Measurements from ENCODE around the gene RHOBTB3.
"Not testable (repeated sequence)": the region's sequence is repeated elsewhere in the genome, so short reads cannot be mapped to it uniquely, and the experiment has no call there.

RHOBTB3 gene

GRCh38 chr5:95822043-95822541, 91.0 kb downstream of the RHOBTB3 start:
- no peak for FAIRE-seq

- FAIRE-seq, result no peak
These were observed 91.5 kb downstream of the RHOBTB3 start, which contains the start of gene GLRX for GRCh38 chr5:95822542-95823181. Gene GLRX (minus strand): TSS chr5:95822726. CDS start chr5:95822662, 64 bp downstream.

- FAIRE-seq, result no peak
These were observed 92.1 kb downstream of the RHOBTB3 start for GRCh38 chr5:95823218-95823737.

- FAIRE-seq, result no peak
These were observed 92.8 kb downstream of the RHOBTB3 start for GRCh38 chr5:95823738-95824609.

- no peak for FAIRE-seq
These were observed 93.6 kb downstream of the RHOBTB3 start for GRCh38 chr5:95824747-95825146.

GRCh38 chr5:95825495-95825894, 94.4 kb downstream of the RHOBTB3 start:
- no peak for FAIRE-seq

- FAIRE-seq, result no peak
These were observed 96.1 kb downstream of the RHOBTB3 start for GRCh38 chr5:95826949-95827891.

- FAIRE-seq, result no peak
These were observed 96.7 kb downstream of the RHOBTB3 start for GRCh38 chr5:95827892-95828246.

- FAIRE-seq, result no peak
These were observed 99.1 kb downstream of the RHOBTB3 start for GRCh38 chr5:95830226-95830625.

GRCh38 chr5:95832664-95833063, 101.5 kb downstream of the RHOBTB3 start:
- FAIRE-seq, result no peak

GRCh38 chr5:95835682-95836385, 104.7 kb downstream of the RHOBTB3 start:
- no peak for FAIRE-seq

- FAIRE-seq, result no peak
These were observed 105.4 kb downstream of the RHOBTB3 start for GRCh38 chr5:95836544-95836943.

GRCh38 chr5:95836971-95837370, 105.8 kb downstream of the RHOBTB3 start:
- not testable (repeated sequence) for FAIRE-seq

- FAIRE-seq, result no peak
These were observed 106.4 kb downstream of the RHOBTB3 start for GRCh38 chr5:95837492-95837891.

GRCh38 chr5:95838001-95838520, 106.9 kb downstream of the RHOBTB3 start:
- no peak for FAIRE-seq

- FAIRE-seq, result no peak
These were observed 107.4 kb downstream of the RHOBTB3 start for GRCh38 chr5:95838556-95838955.

GRCh38 chr5:95839658-95840057, 108.5 kb downstream of the RHOBTB3 start:
- FAIRE-seq, result no peak

GRCh38 chr5:95840956-95841705, 110.0 kb downstream of the RHOBTB3 start:
- no peak for FAIRE-seq

- no peak for FAIRE-seq
These were observed 111.0 kb downstream of the RHOBTB3 start for GRCh38 chr5:95841914-95842812.

All from endometrium (tissue), 2 donors.